Measurements from ENCODE around the gene CDC123. TPM values are rescaled to one million over a fixed set of nuclear protein-coding genes. Genes with fewer than 3 reads are reported as not detected.

Gene CDC123
- total RNA-seq, 2 experiments from 2014 or later = 108 to 117 TPM

DNA sequence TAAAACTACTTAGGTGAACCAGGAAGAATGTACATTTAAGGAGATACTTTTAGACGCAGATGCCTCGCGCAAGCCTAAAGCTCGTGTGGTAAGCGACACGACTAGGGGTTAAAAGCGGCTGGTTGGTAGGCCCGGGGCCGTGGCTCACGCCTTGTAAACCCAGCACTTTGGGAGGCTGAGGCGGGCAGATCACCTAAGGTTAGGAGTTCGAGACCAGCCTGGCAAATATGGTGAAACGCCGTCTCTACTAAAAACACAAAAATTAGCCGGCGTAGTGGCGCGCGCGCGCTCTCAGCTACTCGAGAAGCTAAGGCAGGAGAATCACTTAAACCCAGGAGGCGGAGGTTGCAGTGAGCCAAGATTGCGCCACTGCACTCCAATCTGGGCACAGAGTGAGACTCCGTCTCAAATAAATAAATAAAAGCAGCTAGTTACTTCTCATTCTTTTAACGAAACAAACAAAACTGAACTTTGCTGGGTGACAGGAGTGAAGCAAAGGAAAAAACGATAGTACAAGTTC, 1.2 kb upstream of the CDC123 start:
- CTCF ChIA-PET = interaction anchor here (0.8 to 2.2 kb wide), 3 partner anchors 8 to 152 kb away, joined by 4 to 11 read pairs (median 4); partner anchors contain the start of gene UPF2
- peak; percentile 59 for DNase-seq
- Mint-ChIP-seq H3K9me3 (no peaks in the 10 kb centered on the region), H3K4me3 (peak overlapping the region; percentile 96), H3K36me3 (ENCODE audit: low read depth) (peaks cover 36% of the 10 kb centered on the region), H3K4me1 (ENCODE audit: low read depth) (peaks cover 58% of the 10 kb centered on the region), H3K27me3 (ENCODE audit: low read depth) (no peaks in the 10 kb centered on the region), H3K27ac (peak overlapping the region; percentile 98)
- intact Hi-C loops (cut with micrococcal nuclease) = loop anchor here (1.0 to 2.0 kb wide), 5 partner anchors 14 to 154 kb away; partner anchors contain the start of genes CAMK1D and DHTKD1

DNA sequence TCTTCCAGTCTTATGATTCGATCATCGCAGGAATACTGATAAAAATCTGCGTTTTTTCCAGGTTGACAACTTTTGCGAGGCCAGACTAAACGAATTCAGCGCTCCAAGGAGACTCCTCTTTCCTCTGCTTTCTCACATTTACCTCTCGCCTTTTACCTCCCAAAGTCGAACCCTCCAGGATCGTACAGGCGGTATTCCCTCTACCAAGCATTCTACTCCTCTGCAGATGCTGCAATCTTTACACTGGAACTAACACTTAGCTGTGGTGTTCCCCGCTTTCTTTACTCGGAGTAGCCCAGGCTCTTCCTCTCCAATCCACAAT, 746 bp upstream of the CDC123 start:
- H3K4me3 Mint-ChIP-seq = peak overlapping the region; percentile 96
- DNase-seq = no peak
- no peaks in the 10 kb centered on the region for H3K9me3 Mint-ChIP-seq
- no peaks in the 10 kb centered on the region for H3K27me3 Mint-ChIP-seq (ENCODE audit: low read depth)
- CTCF ChIA-PET = interaction anchor here (0.8 to 2.2 kb wide), 3 partner anchors 9 to 153 kb away, joined by 4 to 11 read pairs (median 4); partner anchors contain the start of gene UPF2
- H3K27ac Mint-ChIP-seq = peak overlapping the region; percentile 98
- peaks cover 33% of the 10 kb centered on the region for H3K36me3 Mint-ChIP-seq (ENCODE audit: low read depth)
- H3K4me1 Mint-ChIP-seq (ENCODE audit: low read depth) = peaks cover 55% of the 10 kb centered on the region
- intact Hi-C loops (cut with micrococcal nuclease) = loop anchor here (1.0 to 2.0 kb wide), 5 partner anchors 14 to 154 kb away; partner anchors contain the start of genes CAMK1D and DHTKD1

DNA sequence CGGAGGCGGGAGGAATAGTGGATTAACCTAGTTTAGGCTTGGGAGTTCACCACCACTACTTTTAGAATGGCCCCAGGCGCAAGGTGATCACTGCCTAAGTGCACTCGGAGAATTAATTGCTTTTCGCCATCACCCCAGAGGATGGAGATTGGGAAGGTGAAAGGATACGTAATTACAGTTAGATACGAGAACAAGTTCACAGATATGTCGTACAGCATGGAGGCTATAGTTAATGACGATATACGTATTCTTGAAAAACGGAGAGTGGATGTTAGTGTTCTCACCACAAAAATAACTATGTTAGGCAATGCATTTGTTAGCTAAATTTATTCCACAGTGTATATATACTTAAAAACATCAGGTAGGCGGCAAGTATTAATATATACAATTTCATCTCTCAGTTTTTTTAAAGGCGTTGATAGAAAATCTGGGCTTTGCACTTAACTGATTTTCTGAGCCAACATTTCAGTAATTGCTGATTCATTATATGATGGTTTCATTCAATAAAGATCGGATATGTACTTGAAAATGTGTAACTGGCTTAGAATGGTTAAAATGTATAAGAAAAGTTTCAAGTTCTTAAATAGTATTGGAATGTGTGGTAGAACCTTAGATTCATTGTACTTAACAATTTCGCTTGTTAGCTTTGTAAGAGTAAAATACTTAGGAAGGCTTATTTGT, 683 bp downstream of the CDC123 start:
- intact Hi-C loops (cut with micrococcal nuclease) = no loop called here
- CTCF ChIA-PET = interaction anchor here (1.0 to 2.2 kb wide), 3 partner anchors 19 to 515 kb away, joined by 3 to 11 read pairs (median 6); no protein-coding TSS in a partner anchor
- Mint-ChIP-seq H3K27ac (peak overlapping the region; percentile 98), H3K4me1 (ENCODE audit: low read depth) (peaks cover 61% of the 10 kb centered on the region), H3K9me3 (no peaks in the 10 kb centered on the region), H3K36me3 (ENCODE audit: low read depth) (peaks cover 39% of the 10 kb centered on the region), H3K27me3 (ENCODE audit: low read depth) (no peaks in the 10 kb centered on the region), H3K4me3 (peak overlapping the region; percentile 96)
- DNase-seq = no peak

DNA sequence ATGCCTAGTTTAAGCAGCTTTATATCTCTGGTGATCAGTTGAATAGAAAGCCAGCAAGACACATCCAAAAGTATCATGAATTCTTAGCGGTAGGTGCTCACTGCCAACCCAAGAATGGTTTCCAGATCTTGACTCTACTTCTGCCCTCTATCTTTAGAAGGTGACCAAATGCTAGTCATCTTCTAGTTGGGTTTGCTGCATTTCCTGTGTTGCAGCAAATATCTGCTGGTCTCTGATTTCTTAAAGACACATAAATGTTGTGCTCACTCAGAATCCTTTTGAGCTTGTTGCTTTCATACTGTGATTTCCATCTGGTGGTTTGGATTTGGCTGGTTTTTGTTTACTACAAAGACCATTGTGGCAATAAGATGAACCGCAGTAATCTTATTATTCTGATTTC, 2.2 kb downstream of the CDC123 start:
- CTCF ChIA-PET = interaction anchor here (0.7 kb wide), 1 partner anchor 218 kb away, joined by 3 read pairs; no protein-coding TSS in a partner anchor
- Mint-ChIP-seq H3K9me3 (no peaks in the 10 kb centered on the region), H3K27ac (no peak overlapping the region), H3K4me1 (ENCODE audit: low read depth) (peaks cover 61% of the 10 kb centered on the region), H3K36me3 (ENCODE audit: low read depth) (peaks cover 40% of the 10 kb centered on the region), H3K27me3 (ENCODE audit: low read depth) (no peaks in the 10 kb centered on the region), H3K4me3 (peak overlapping the region; percentile 55)
- intact Hi-C loops (cut with micrococcal nuclease) = loop anchor here (1.0 kb wide), 1 partner anchor 42 kb away; no protein-coding TSS in a partner anchor
- DNase-seq = no peak

DNA sequence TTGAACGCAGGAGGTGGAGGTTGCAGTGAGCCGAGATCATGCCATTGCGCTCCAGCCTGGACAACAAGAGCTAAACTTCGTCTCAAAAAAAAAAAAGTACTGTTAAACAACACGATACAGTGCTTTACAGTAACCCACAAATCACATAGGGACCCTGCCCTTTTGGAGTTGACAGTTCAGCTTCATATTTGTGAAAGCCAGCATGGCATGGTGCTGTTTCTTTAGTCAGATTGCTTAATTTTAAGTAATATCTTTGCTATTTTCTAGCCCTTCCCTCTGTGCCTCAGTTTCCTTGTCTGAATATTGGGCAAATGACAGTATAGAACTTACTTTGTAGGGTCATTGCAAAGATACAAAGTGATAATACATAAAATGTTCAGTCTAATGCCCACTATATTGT, 4.9 kb downstream of the CDC123 start:
- no peaks in the 10 kb centered on the region for H3K9me3 Mint-ChIP-seq
- peaks cover 57% of the 10 kb centered on the region for H3K4me1 Mint-ChIP-seq (ENCODE audit: low read depth)
- H3K4me3 Mint-ChIP-seq = no peak overlapping the region

DNA sequence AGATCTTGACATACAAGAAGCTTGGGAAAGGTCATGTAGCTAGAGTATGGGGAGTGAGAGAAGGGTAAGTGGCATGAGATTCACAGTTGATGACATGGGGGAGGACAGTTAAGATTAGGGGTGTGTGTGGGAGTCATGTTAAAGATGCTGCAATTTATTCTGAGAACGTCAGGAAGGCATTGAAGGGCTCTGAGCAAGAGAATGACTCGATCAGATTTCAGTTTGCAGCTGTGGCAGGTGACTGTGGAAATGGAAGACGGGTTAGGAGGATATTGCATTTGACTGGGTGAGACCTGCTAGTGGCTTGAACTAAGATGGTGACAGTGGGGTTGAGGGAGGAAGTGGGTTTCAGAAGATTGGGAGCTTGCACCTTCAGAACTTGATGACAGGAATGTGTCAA, 5.6 kb downstream of the CDC123 start:
- no peaks in the 10 kb centered on the region for H3K27me3 Mint-ChIP-seq (ENCODE audit: low read depth)
- peak overlapping the region; percentile 53 for H3K27ac Mint-ChIP-seq
- intact Hi-C loops (cut with micrococcal nuclease) = no loop called here
- peaks cover 53% of the 10 kb centered on the region for H3K4me1 Mint-ChIP-seq (ENCODE audit: low read depth)
- H3K9me3 Mint-ChIP-seq = no peaks in the 10 kb centered on the region
- H3K4me3 Mint-ChIP-seq = no peak overlapping the region
- peaks cover 35% of the 10 kb centered on the region for H3K36me3 Mint-ChIP-seq (ENCODE audit: low read depth)
- CTCF ChIA-PET = interaction anchor here (0.6 to 3.4 kb wide), 3 partner anchors 13 to 150 kb away, joined by 3 to 15 read pairs (median 3); no protein-coding TSS in a partner anchor
- DNase-seq = peak; percentile 46

More for the DNA sequence above, 4.9 kb downstream of the CDC123 start:
- Mint-ChIP-seq H3K27ac (peak overlapping the region; percentile 53), H3K27me3 (ENCODE audit: low read depth) (no peaks in the 10 kb centered on the region), H3K36me3 (ENCODE audit: low read depth) (peaks cover 39% of the 10 kb centered on the region)
- CTCF ChIA-PET = interaction anchor here (0.6 to 3.4 kb wide), 2 partner anchors 14 to 149 kb away, joined by 3 to 15 read pairs; no protein-coding TSS in a partner anchor
- no peak for DNase-seq
- intact Hi-C loops (cut with micrococcal nuclease) = no loop called here

DNA sequence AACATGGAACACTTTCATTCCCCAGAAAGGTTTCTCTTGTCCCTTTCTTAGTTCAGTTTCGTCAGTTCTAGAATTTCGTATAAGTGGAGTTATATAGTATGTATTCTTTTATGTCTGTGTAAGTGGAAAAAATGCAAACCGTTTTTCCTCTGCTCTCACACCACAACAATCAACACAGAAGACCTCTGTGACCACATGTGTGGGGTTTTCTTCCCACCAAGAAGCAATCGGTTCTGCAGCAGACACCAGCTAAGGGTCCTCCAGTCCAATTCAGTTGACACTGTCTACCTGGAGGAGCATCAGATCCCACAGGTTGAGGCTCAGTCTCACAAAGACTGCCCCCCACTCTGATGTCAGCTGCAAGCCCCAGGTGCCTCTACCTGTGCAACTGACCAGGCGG, 6.2 kb downstream of the CDC123 start:
- H3K4me3 Mint-ChIP-seq = no peak overlapping the region
- H3K27me3 Mint-ChIP-seq (ENCODE audit: low read depth) = no peaks in the 10 kb centered on the region
- peaks cover 36% of the 10 kb centered on the region for H3K36me3 Mint-ChIP-seq (ENCODE audit: low read depth)
- peaks cover 49% of the 10 kb centered on the region for H3K4me1 Mint-ChIP-seq (ENCODE audit: low read depth)
- no peak overlapping the region for H3K27ac Mint-ChIP-seq
- no peak for DNase-seq
- intact Hi-C loops (cut with micrococcal nuclease) = no loop called here
- CTCF ChIA-PET = interaction anchor here (1.1 to 3.4 kb wide), 2 partner anchors 13 to 15 kb away, joined by 3 to 15 read pairs; no protein-coding TSS in a partner anchor
- H3K9me3 Mint-ChIP-seq = no peaks in the 10 kb centered on the region

DNA sequence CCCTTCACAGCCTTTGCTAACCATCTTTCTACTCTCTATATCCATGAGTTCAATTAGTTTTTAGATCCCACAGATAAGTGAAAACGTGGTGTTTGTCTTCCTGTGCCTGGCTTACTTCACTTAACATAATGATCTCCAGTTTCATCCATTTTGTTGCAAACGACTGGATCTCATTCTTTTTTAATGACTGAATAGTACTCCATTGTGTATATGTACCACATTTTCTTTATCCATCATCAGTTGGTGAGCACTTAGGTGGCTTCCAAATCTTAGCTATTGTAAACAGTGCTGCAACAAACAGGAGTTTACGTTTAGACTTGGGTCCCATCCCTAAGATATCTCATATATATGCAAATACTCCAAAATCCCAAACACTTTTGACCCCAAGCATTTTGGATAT, 9.1 kb downstream of the CDC123 start:
- Mint-ChIP-seq H3K9me3 (no peaks in the 10 kb centered on the region), H3K4me3 (no peak overlapping the region), H3K4me1 (ENCODE audit: low read depth) (peaks cover 35% of the 10 kb centered on the region), H3K36me3 (ENCODE audit: low read depth) (peaks cover 43% of the 10 kb centered on the region), H3K27me3 (ENCODE audit: low read depth) (no peaks in the 10 kb centered on the region), H3K27ac (no peak overlapping the region)
- CTCF ChIA-PET = interaction anchor here (0.6 to 0.7 kb wide), 2 partner anchors 20 to 274 kb away, joined by 3 read pairs; no protein-coding TSS in a partner anchor
- no peak for DNase-seq
- intact Hi-C loops (cut with micrococcal nuclease) = no loop called here

DNA sequence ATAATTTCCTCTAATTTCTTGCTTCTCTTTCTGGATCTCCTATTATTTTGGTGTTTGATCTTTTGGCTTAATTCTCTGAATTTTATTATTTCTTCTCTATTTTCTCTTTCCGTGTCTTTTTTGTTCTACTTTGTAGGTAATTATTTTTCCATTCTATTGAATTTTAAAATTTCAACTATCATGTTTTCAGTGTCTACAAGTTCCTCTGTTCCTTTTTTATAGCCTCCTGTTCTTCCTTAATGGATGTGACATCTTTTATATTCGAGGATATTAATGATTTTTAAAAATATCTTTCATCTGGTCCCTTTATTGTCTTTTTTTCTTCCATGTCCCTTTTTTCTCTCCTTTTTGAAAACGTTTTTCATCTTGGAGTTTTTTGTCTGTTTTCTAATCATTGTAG, 11.1 kb downstream of the CDC123 start:
- H3K27ac Mint-ChIP-seq = no peak overlapping the region
- H3K36me3 Mint-ChIP-seq (ENCODE audit: low read depth) = peaks cover 40% of the 10 kb centered on the region
- no peak overlapping the region for H3K4me3 Mint-ChIP-seq
- CTCF ChIA-PET = no interaction called here
- intact Hi-C loops (cut with micrococcal nuclease) = no loop called here
- H3K27me3 Mint-ChIP-seq (ENCODE audit: low read depth) = no peaks in the 10 kb centered on the region
- DNase-seq = no peak
- H3K4me1 Mint-ChIP-seq (ENCODE audit: low read depth) = peaks cover 19% of the 10 kb centered on the region
- H3K9me3 Mint-ChIP-seq = no peaks in the 10 kb centered on the region

DNA sequence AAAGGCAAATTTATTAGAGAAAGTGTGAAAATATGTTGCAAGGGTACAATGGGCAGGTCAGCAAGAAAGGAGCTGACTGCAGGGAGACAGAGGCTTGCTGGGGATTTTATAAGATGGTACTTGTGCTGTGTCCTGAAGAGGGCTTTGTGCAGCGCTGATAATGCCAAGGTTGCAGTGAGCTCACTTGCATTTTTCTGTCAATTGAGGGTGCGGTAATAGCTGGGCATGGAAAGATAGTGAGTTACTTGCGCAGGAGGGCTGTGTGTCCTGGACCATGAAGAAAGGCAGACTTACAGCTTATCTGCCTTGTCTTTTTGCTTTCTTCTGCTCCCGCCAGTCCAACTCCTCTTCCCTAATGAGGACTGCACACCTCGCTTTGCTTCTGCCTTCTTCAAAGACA, 12.5 kb downstream of the CDC123 start:
- Mint-ChIP-seq H3K27ac (no peak overlapping the region), H3K27me3 (ENCODE audit: low read depth) (no peaks in the 10 kb centered on the region), H3K9me3 (no peaks in the 10 kb centered on the region), H3K36me3 (ENCODE audit: low read depth) (peaks cover 35% of the 10 kb centered on the region), H3K4me1 (ENCODE audit: low read depth) (peaks cover 9% of the 10 kb centered on the region), H3K4me3 (no peak overlapping the region)
- CTCF ChIA-PET = no interaction called here
- DNase-seq = no peak
- intact Hi-C loops (cut with micrococcal nuclease) = no loop called here

DNA sequence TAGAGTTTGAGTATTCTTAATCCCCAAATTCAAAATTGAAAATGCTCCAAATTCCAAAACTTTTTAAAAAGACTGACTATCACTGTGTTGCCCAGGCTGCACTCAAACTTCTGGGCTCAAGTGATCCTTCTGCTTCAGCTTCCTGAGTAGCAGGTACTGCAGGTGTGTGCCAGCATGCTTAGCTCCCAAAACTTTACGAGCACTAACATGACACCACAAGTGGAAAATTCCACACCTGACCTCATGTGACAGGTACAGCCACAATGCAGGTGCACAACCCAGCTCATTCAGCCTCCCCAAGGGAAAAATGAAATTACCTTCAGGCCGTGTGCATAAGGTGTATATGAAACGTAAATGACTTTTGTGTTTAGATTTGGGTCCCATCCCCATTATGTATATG, 16.5 kb downstream of the CDC123 start:
- no peak for DNase-seq
- intact Hi-C loops (cut with micrococcal nuclease) = loop anchor here (10.0 kb wide), 1 partner anchor 882 kb away; no protein-coding TSS in a partner anchor
- peaks cover 13% of the 10 kb centered on the region for H3K4me1 Mint-ChIP-seq (ENCODE audit: low read depth)
- H3K9me3 Mint-ChIP-seq = no peaks in the 10 kb centered on the region
- H3K27me3 Mint-ChIP-seq (ENCODE audit: low read depth) = no peaks in the 10 kb centered on the region
- H3K27ac Mint-ChIP-seq = no peak overlapping the region
- peaks cover 35% of the 10 kb centered on the region for H3K36me3 Mint-ChIP-seq (ENCODE audit: low read depth)
- no peak overlapping the region for H3K4me3 Mint-ChIP-seq
- CTCF ChIA-PET = interaction anchor here (0.6 to 1.5 kb wide), 4 partner anchors 9 to 474 kb away, joined by 3 to 4 read pairs (median 3); no protein-coding TSS in a partner anchor

DNA sequence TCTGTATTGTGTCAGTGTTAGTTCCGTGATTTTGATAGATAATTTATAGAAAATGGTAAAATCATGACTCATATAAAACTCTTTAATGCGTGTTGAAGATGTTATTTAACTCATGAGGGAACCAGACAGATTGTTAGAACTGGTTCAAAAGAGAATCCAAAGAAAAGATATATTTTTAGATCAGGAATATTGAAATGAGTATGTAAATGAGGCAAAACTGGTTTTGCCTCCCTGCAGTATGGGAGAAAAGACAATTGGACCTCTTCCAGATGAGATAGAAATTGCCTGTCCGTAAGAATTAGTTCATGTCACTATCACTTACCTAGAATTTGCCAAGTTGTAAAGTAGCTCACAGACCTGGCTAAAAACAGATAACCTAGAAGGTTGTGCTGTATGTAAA, 17.6 kb downstream of the CDC123 start:
- H3K36me3 Mint-ChIP-seq (ENCODE audit: low read depth) = peaks cover 33% of the 10 kb centered on the region

More for the DNA sequence above, 17.6 kb downstream of the CDC123 start:
- H3K4me1 Mint-ChIP-seq (ENCODE audit: low read depth) = peaks cover 10% of the 10 kb centered on the region
- CTCF ChIA-PET = interaction anchor here (0.6 to 2.6 kb wide), 10 partner anchors 11 to 689 kb away, joined by 3 to 15 read pairs (median 4); no protein-coding TSS in a partner anchor
- no peak for DNase-seq
- no peak overlapping the region for H3K4me3 Mint-ChIP-seq
- intact Hi-C loops (cut with micrococcal nuclease) = loop anchor here (1.0 to 10.0 kb wide), 5 partner anchors 272 to 881 kb away; no protein-coding TSS in a partner anchor
- H3K27ac Mint-ChIP-seq = no peak overlapping the region
- no peaks in the 10 kb centered on the region for H3K27me3 Mint-ChIP-seq (ENCODE audit: low read depth)
- no peaks in the 10 kb centered on the region for H3K9me3 Mint-ChIP-seq

Data from activated naive CD4-positive, alpha-beta T cell treated with anti-CD3 and anti-CD28 coated beads for 36 hours (primary cell).